IPS-11a (cell line): ENCODE data around the gene TLN1.

Source experiments
- H3K4me3 ChIP-seq: one replicate; pipeline ENCODE4 v1.5.1; 2013; ENCODE audit warnings: low read depth, low read length, control low read depth

Gene TLN1

DNA sequence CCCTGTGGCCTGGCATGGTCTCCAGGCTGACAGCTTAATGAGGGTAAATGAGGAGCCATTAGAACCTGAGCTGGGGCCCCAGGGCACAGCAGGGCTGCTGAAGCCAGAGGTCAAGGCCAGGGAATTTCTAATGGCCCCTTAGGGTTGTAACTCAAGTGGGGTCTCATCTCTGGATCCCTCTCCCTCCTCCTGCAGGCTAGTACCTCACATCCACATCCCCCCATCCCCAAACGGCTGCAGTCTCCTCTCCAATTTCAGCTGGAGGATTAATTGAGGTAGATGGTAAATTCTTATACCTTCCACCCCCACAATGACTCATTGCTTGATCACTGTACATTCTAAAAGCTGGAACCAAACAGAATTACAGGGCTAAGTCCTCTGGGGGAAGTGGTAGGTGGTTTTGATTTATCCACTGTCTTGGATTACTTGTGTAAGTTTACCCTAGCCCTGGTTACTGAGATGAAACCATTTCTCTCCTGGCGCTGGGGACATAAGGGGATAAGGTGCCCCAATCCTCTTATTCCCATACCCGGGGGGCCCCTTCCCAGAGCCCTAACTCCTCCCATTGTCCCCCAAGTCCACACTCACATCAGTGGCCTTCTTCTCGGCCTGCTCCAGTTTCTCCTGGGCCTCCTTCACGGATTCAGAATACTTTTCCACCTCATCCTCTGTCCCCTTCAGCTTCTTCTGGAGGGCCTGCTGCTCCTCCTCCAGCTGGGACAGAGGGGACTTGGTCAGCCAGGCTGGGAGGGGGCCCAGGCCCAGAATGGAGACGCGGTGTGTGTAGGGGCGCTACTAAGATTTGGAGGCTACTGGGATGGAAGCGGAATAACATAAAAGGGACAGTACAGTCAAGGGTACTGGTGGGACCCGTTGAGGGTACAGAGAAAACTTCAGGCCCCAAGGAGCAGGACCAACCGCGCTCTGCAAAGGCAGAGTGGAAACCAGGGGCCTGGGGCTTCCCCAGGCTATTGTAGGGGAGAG is 43.1 kb downstream of the TLN1 start:
- H3K4me3 ChIP-seq = peak overlapping the region; percentile 89

DNA sequence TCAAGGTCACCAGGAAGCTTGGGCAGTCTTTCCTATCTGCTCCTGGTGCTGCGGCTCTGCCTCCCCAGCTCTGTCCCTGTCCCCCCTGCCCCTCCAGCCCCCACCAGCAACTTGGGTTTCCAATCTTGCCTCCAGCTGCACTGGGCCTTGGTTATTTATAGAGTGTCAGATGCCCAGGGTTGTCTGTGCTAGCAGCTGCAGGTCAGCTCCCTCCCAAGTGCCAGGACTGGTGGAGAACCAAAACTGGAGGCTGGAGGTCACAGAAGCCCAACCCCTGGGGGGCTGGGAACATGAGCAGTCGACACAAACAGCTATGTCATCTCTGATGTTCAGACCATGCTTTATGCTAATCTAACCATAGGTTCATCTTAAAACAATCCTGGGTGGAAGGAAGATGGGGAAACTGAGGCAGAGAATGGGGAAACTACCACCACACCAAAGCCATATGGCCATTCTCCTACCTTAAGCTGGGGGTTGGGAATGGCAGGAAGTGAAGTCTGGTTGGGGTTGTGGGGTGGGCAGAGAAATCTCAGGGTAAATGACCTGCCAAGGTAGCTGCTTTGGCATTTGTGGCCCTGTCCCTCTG is 43.9 kb downstream of the TLN1 start:
- peak overlapping the region; percentile 4 for H3K4me3 ChIP-seq

DNA sequence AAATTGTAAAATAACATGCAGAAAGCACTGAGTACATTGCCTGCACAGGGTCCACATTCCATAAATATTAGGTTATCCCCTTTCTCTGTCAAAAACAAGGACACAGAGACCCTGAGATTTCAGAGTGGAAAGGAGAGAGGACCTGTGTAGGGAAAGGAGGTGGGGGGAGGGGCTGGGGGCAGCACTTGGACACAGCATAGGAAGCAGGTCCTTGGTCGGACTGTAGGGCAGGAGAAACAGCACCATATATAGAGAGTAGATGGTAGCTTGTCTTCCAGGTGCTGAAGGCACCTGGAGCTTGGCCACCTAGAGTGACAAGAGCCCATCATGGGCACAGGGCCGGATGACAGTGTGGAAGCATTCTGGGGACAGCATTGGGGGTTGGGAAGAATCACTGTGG is 44.7 kb downstream of the TLN1 start:
- H3K4me3 ChIP-seq = no peak overlapping the region

DNA sequence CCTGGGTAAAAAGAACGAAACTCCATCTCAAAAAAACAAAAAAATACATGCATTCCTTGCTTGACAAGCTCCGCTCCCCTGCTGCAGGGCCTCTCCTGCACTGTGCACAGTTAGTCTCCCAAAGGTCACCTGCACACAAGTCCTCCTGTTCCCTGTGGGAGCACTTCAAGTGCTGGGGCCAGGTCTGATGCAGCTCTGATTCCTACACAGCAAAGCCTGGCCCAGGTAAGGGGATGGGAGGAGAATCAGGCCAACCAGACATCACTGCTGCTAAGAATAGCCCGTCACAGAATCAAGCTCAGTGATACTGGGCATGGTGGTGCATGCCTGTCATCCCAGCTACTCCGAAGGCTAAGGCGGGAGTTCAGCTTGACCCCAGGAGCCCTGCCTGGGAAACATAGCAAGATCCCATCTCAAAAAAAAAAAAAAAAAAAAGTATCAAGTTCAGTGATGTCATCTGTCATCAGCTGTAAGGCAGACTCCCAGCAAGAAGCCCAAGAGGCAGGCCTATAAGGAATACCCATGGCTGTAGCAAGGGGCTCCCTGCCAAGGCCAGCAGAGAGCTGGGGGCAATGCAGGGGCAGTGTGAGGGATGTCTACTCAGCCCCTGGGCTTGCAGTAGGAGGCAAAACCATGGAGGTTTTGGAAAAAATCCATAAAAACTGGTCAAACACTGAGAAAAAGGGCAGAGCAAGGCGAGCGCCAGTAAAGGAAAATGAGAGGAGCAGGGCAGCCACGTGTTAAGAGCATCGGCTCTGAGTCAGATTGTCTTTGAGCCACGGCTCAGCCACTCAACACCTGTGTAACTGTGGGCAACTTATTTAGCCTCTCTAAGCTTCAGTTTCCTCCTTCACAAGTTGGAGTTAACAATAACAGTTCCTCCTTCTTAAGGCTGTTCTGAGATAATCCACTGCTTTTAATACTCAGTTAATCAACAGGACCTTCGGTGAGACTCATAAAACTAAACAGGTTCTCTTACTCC is 45.5 kb downstream of the TLN1 start:
- no peak overlapping the region for H3K4me3 ChIP-seq

DNA sequence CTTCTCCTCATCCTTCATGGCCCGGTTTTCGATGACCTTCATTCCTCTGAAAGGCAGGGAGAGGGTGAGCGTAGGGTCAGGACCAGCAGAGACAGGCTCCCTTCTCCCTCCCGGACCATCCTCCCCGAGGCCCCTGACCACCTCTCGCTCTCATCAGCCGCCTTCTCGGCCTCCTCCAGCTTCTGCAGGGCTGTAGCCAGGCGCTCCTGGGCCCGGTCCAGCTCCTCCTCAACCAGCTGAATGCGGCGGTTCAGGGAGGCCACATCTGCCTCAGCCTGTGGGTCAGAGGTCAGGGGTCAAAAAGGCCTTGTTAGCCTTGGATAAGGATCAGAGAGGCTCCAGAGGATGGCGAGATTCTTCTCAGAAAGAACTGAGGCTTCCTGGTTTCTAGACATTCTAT is 46.5 kb downstream of the TLN1 start:
- no peak overlapping the region for H3K4me3 ChIP-seq

DNA sequence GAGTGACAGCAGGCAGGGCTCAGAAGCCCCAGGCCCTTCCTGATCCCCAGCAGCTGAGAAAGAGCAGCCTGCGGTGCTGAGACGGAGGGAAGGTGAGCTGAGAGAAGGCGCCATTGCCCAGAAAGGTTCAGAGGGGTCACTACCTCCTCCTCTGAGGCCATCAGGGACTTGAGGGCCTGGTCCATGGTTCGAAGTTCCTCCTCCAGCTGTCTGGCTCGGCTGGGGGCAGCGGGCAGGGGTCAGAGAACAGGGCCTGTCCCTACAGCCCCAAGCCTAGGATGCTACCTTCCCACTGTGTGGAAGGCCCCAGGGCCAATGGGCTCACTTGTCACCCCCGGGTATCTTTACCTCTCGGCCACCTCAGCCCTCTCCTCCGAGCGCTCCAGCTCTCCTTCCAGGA is 47.1 kb downstream of the TLN1 start:
- no peak overlapping the region for H3K4me3 ChIP-seq

DNA sequence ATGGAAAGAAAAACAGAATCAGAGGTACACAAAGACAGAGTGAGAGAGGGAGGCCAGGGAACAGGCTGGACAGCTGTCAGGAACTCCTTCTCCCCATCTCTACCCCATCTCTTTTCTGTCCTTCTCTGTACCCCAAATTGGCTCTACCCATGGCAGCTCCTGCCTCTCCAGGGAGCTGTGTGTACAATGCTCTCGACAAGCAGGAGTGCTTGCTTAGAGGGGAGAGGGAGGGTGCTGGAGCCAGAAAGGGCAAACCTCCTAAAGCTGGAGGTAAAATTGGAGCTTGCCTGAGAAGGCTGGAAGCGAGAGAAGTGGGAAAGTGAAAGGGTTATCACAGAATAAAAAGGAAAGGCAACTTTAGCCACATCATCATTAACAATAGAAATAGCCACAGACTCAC is 48.7 kb downstream of the TLN1 start:
- H3K4me3 ChIP-seq = no peak overlapping the region

DNA sequence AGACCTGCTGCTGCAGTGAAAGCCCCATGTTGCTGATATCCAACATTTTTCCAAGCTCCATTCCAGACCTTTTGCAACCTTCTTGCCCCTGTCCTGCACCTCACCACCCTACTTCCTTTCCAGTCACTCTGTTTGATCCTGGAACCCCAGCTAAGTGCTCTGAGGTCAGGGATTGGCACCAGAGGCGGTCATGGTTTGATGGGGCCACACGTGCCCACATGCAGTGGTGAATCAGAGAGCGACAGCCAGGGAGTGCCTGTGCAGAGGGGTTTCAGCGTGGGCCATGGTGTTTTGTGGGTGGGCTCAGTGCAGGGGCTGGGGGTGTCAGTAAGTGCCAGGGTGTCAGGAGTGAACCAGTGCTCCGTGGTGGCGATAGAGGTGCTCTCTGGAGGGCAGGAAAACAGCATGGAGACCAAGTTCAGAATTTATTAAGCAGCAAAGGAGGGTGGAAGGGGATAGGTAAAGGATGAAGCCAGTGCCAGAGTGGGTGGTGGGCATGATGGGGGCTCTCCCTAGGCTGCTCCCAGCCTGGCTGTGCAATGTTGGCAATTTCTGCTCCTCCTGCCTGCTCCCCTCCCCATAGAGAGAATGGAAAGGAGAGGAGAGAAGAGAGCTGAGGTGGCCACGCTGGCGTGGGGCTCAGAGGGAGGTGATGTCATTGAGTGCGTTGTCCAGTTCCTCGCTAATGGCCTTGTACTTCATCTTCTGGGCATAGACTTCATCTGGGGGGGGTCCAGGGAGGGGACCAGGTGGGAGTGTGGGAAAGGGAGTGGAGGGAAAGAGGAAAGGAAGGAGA is 49.3 kb downstream of the TLN1 start:
- H3K4me3 ChIP-seq = no peak overlapping the region

DNA sequence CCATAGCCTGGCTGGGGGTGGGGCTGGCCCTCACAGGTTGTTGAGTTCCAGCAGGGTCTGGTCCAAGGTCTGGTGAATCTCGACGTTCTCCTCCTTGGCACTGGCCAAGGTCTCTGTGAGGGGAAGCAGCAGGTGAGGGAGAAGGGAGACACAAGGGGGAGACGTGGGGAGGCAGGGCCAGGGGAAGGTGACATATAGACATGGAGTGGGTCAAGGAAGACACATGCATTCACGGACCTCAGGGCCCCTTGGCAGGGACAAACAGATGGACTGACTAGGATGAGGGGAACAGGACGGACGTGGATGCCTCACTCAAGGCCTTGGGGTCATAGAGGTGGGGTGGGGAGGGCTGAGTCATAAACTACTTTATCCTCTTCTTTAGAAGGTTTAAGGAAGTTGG is 49.9 kb downstream of the TLN1 start:
- H3K4me3 ChIP-seq = no peak overlapping the region

DNA sequence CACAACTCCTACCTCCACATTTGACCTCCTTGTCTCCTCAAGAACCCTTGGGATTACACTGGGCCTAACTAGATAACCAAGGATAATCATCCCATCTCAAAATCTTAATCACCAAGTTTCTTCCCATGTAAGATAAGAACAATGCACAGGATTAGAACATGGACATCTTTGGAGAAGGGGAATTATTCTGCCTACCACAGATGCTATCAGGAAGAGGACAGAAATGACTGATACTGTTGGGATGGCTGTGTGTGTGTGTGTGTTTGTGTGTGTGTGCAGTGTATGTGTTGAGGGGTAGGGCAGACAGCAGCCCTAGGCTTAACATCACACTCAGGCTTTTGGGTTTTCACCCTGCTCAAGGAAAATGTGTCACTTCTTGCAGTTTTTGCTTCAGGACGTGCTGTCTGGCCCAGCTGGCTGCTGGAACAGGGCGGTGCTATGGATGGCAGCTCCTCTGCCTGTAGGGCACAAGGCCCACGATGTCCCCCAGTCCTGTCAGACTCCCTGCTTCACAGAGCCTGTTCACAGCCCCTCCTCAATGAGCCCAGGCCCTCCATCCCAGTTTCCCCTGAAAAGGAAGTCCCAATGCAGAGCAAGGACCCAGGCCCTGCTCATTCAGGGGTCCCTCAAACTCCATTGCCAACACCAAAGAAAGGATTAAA is 50.5 kb downstream of the TLN1 start:
- no peak overlapping the region for H3K4me3 ChIP-seq

DNA sequence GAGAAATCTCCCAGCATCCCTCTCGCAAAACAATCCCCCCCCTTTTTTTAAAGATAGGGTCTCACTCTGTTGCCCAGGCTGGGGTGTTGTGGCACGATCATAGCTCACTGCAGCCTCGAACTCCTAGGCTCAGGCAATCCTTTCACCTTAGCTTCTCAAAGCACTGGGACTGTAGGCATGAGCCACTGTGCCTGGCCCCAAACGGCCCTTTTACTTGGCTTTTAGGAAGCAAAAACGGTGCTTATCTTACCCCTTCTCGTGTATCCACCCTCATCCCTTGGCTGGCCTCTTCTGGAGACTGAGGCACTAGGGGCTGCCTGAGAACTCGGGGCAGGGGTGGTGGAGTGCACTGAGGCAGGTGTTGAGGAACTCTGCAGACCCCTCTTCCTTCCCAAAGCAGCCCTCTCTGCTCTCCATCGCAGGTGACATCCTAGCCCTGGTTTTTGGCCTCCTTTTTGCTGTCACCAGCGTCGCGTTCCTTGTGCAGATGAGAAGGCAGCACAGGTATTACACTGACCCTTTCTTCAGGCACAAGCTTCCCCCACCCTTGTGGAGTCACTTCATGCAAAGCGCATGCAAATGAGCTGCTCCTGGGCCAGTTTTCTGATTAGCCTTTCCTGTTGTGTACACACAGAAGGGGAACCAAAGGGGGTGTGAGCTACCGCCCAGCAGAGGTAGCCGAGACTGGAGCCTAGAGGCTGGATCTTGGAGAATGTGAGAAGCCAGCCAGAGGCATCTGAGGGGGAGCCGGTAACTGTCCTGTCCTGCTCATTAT is 51.5 kb downstream of the TLN1 start:
- no peak overlapping the region for H3K4me3 ChIP-seq

DNA sequence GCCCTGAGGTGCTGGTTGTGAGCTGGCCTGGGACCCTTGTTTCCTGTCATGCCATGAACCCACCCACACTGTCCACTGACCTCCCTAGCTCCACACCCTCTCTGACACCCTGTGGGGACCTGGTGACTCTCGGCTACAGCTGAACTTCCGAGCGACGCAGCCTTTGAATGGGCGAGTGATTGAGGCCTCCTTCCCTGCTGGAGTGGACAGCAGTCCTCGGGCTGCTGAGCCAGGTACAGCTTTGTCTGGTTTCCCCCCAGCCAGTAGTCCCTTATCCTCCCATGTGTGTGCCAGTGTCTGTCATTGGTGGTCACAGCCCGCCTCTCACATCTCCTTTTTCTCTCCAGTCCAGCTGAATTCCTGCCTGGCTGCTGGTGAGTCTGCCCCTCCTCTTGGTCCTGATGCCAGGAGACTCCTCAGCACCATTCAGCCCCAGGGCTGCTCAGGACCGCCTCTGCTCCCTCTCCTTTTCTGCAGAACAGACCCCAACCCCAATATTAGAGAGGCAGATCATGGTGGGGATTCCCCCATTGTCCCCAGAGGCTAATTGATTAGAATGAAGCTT is 52.1 kb downstream of the TLN1 start:
- H3K4me3 ChIP-seq = no peak overlapping the region

DNA sequence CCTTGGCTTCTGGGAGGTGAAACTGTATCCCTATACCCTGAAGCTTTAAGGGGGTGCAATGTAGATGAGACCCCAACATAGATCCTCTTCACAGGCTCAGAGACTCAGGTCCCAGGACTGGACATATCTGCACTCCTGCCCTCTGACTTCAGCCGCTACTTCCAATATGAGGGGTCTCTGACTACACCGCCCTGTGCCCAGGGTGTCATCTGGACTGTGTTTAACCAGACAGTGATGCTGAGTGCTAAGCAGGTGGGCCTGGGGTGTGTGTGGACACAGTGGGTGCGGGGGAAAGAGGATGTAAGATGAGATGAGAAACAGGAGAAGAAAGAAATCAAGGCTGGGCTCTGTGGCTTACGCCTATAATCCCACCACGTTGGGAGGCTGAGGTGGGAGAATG is 52.9 kb downstream of the TLN1 start:
- no peak overlapping the region for H3K4me3 ChIP-seq

DNA sequence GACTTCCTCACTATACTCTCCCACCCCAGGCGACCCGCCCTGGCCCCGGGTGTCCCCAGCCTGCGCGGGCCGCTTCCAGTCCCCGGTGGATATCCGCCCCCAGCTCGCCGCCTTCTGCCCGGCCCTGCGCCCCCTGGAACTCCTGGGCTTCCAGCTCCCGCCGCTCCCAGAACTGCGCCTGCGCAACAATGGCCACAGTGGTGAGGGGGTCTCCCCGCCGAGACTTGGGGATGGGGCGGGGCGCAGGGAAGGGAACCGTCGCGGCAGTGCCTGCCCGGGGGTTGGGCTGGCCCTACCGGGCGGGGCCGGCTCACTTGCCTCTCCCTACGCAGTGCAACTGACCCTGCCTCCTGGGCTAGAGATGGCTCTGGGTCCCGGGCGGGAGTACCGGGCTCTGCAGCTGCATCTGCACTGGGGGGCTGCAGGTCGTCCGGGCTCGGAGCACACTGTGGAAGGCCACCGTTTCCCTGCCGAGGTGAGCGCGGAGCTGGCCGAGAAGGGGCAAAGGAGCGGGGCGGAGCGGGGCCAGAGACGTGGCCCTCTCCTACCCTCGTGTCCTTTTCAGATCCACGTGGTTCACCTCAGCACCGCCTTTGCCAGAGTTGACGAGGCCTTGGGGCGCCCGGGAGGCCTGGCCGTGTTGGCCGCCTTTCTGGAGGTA is 56.1 kb downstream of the TLN1 start:
- peak overlapping the region; percentile 61 for H3K4me3 ChIP-seq

DNA sequence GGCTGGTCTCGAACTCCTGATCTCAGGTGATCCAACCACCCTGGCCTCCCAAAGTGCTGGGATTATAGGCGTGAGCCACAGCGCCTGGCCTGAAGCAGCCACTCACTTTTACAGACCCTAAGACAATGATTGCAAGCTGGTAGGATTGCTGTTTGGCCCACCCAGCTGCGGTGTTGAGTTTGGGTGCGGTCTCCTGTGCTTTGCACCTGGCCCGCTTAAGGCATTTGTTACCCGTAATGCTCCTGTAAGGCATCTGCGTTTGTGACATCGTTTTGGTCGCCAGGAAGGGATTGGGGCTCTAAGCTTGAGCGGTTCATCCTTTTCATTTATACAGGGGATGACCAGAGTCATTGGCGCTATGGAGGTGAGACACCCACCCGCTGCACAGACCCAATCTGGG is 56.8 kb downstream of the TLN1 start:
- peak overlapping the region; percentile 61 for H3K4me3 ChIP-seq

DNA sequence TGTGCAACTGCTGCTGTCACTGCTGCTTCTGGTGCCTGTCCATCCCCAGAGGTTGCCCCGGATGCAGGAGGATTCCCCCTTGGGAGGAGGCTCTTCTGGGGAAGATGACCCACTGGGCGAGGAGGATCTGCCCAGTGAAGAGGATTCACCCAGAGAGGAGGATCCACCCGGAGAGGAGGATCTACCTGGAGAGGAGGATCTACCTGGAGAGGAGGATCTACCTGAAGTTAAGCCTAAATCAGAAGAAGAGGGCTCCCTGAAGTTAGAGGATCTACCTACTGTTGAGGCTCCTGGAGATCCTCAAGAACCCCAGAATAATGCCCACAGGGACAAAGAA is 58.0 kb downstream of the TLN1 start:
- no peak overlapping the region for H3K4me3 ChIP-seq

DNA sequence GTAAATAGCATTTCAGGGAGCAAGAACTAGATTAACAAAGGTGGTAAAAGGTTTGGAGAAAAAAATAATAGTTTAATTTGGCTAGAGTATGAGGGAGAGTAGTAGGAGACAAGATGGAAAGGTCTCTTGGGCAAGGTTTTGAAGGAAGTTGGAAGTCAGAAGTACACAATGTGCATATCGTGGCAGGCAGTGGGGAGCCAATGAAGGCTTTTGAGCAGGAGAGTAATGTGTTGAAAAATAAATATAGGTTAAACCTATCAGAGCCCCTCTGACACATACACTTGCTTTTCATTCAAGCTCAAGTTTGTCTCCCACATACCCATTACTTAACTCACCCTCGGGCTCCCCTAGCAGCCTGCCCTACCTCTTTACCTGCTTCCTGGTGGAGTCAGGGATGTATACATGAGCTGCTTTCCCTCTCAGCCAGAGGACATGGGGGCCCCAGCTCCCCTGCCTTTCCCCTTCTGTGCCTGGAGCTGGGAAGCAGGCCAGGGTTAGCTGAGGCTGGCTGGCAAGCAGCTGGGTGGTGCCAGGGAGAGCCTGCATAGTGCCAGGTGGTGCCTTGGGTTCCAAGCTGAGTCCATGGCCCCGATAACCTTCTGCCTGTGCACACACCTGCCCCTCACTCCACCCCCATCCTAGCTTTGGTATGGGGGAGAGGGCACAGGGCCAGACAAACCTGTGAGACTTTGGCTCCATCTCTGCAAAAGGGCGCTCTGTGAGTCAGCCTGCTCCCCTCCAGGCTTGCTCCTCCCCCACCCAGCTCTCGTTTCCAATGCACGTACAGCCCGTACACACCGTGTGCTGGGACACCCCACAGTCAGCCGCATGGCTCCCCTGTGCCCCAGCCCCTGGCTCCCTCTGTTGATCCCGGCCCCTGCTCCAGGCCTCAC is 58.6 kb downstream of the TLN1 start, which contains the start of gene CA9:
TSS of gene CA9 (plus strand) at position 797 of the 893 bp plus-strand sequence. CDS start at position 829, 32 bp downstream.
- H3K4me3 ChIP-seq = no peak within 1 kb of the TSS
